ENCODE measurements around the gene PHF13. TPM values are rescaled to one million over a fixed set of nuclear protein-coding genes. Genes with fewer than 3 reads are reported as not detected.
A peak's percentile ranks its signal among the peaks of the same experiment; 100 is the strongest.

PHF13 gene
- total and polyA plus RNA-seq, 7 experiments from 2014 or later, result 4.4 to 14.3 (median 8.0) TPM

GRCh38 chr1:6603238-6603914 lies 10.2 kb upstream of the PHF13 start:
- CTCF ChIA-PET, result interaction anchor here (0.5 to 3.6 kb wide), 6 partner anchors 14 to 95 kb away, joined by 3 to 17 read pairs (median 4); partner anchors contain the start of genes NOL9 and TAS1R1
- Histone ChIP-seq H3K36me3 (ENCODE audit: control insufficient read depth in 2 of 3, insufficient read depth in 3 of 3, low read length in 3 of 3) (peaks cover 0 to 11% (median 3%) of the 10 kb centered on the region in 3 experiments), H3K27ac (ENCODE audit: low read depth, low read length) (peak overlapping the region; percentile 94), H3K9me3 (ENCODE audit: control insufficient read depth in 2 of 3, low read length in 3 of 3) (no peaks in the 10 kb centered on the region), H3K4me1 (ENCODE audit: control insufficient read depth in 2 of 2, insufficient read depth in 2 of 2, low read length in 2 of 2) (peaks cover 25 to 26% of the 10 kb centered on the region in 2 donors), H3K27me3 (ENCODE audit: control insufficient read depth in 2 of 2, insufficient read depth in 2 of 2, low read length in 2 of 2) (no peaks in the 10 kb centered on the region), H3K4me3 (ENCODE audit: low read length) (peak overlapping the region; percentile 98)
- Mint-ChIP-seq H3K9me3 (peaks cover 0 to 2% (median 0%) of the 10 kb centered on the region in 11 donors), H3K27me3 (peaks cover 0 to 3% (median 0%) of the 10 kb centered on the region in 5 donors), H3K4me1 (peaks cover 13 to 37% (median 30%) of the 10 kb centered on the region in 7 donors), H3K27ac (peak overlapping the region; percentile 95 to 99 (median 98)), H3K36me3 (peaks cover 0 to 3% (median 0%) of the 10 kb centered on the region in 5 donors), H3K4me3 (peak overlapping the region; percentile 74 to 99 (median 91))
- intact Hi-C loops (cut with micrococcal nuclease), result loop anchor here (1.0 to 5.0 kb wide), 9 partner anchors 10 to 611 kb away; partner anchors contain the start of genes CAMTA1 (in 2 of the 2), NPHP4 (in 2 of the 2), PHF13 (in 2 of the 2) and ACOT7 (in 1 of the 2)
- peak; percentile 56 for ATAC-seq
- peak; percentile 47 to 82 (median 75) for DNase-seq
- POLR2A ChIA-PET, result interaction anchor here (0.7 to 15.1 kb wide), 17 partner anchors 7 to 143 kb away, joined by 3 to 246 read pairs (median 5); partner anchors contain the start of genes NOL9, PHF13, TAS1R1 and THAP3

DNA sequence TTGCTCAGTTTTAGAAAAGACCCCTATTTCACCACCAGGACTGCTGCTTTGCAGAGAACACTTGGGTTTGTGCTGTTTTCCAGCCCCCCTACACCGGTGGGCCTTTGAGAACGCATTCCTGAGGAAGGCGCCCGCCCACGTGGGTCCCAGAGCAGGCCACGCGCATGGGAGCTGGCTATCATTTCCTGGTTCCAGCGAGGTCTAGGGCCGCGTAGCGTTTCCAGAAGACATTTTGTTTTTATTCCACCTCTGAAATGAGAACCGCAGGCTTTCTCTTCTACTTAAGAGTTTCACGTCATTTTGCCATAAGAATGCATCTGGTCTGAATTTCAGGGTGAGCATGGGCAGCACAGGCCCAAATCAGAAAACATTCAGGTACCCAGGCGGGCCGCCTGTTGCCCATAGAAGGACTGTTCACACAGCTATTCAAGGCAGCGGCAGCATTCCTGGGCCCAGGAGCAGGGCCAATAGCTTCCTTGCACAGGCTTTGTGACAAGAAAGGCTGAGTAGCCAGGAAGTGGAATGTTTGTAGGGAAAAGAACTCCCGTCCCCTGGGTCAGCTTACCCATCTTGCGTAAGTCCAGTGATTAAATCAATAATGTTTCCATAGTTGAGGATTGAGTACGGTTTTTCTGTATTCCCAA lies 9.5 kb upstream of the PHF13 start:
- H3K27me3 Mint-ChIP-seq, result peaks cover 0 to 3% (median 0%) of the 10 kb centered on the region in 5 donors
- Histone ChIP-seq H3K9me3 (ENCODE audit: control insufficient read depth in 2 of 3, low read length in 3 of 3) (no peaks in the 10 kb centered on the region), H3K4me1 (ENCODE audit: control insufficient read depth in 2 of 2, insufficient read depth in 2 of 2, low read length in 2 of 2) (peaks cover 19 to 24% of the 10 kb centered on the region in 2 donors), H3K27ac (ENCODE audit: low read depth, low read length) (peak overlapping the region; percentile 94), H3K27me3 (ENCODE audit: control insufficient read depth in 2 of 2, insufficient read depth in 2 of 2, low read length in 2 of 2) (no peaks in the 10 kb centered on the region), H3K4me3 (ENCODE audit: low read length) (peak overlapping the region; percentile 98), H3K36me3 (ENCODE audit: control insufficient read depth in 2 of 3, insufficient read depth in 3 of 3, low read length in 3 of 3) (peaks cover 0 to 11% (median 0%) of the 10 kb centered on the region in 3 experiments)
- H3K27ac Mint-ChIP-seq, result peak overlapping the region; percentile 95 to 99 (median 98)
- H3K9me3 Mint-ChIP-seq, result peaks cover 0 to 2% (median 0%) of the 10 kb centered on the region in 11 donors
- CTCF ChIA-PET, result interaction anchor here (0.5 to 1.6 kb wide), 6 partner anchors 15 to 117 kb away, joined by 3 to 7 read pairs (median 3); no protein-coding TSS in a partner anchor
- no peak for ATAC-seq
- H3K4me1 Mint-ChIP-seq, result peaks cover 7 to 31% (median 25%) of the 10 kb centered on the region in 7 donors
- DNase-seq, result peak in 1 of 9 donors; percentile 40
- peaks cover 0 to 3% (median 0%) of the 10 kb centered on the region in 5 donors for H3K36me3 Mint-ChIP-seq
- intact Hi-C loops (cut with micrococcal nuclease), result loop anchor here (1.0 to 5.0 kb wide), 9 partner anchors 9 to 612 kb away; partner anchors contain the start of genes CAMTA1 (in 2 of the 2), NPHP4 (in 2 of the 2), PHF13 (in 2 of the 2) and ACOT7 (in 1 of the 2)
- POLR2A ChIA-PET, result interaction anchor here (0.7 to 15.1 kb wide), 17 partner anchors 7 to 144 kb away, joined by 3 to 246 read pairs (median 4); partner anchors contain the start of genes NOL9, PHF13, TAS1R1 and THAP3
- peak overlapping the region; percentile 74 to 99 (median 91) for H3K4me3 Mint-ChIP-seq

DNA sequence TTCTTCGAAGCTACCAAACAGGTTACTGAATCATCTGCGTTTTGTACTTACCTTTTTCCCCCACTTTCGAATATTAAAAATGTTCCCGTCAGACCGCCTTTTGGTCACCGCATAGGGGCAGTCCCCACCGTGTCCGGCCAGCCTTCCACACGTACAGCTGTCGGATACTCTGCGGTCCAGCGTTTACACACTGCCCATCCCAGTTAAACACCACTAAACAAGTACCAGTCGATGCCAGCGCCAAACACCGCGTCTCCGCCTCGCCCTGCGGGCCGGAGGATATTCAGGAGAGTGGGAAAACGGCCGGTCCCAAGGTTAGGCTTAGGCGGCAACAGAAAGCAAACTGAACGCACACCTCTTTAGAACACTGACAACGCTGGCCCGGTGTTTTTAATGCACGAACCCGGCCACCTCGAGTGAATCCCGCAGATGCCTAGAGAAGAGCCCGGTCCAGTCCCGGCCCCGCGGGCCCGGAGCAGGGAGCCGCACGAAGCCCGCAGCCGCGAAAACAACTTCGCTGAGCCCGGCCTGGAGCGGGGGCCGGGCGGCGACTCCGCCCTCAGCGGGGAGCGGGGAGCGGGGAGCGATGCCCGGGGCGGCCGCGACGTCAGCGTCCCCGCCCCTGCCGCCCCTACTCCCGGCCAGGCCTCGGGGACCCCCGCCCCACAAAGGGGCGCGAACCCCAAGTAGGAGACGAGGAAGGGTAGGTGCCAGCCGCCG lies 730 bp upstream of the PHF13 start:
- peaks cover 16 to 37% (median 25%) of the 10 kb centered on the region in 7 donors for H3K4me1 Mint-ChIP-seq
- CTCF ChIA-PET, result interaction anchor here (0.7 to 1.5 kb wide), 3 partner anchors 11 to 124 kb away, joined by 3 to 4 read pairs (median 4); no protein-coding TSS in a partner anchor
- no peaks in the 10 kb centered on the region for H3K9me3 ChIP-seq (ENCODE audit: control insufficient read depth in 2 of 3, low read length in 3 of 3)

DNA sequence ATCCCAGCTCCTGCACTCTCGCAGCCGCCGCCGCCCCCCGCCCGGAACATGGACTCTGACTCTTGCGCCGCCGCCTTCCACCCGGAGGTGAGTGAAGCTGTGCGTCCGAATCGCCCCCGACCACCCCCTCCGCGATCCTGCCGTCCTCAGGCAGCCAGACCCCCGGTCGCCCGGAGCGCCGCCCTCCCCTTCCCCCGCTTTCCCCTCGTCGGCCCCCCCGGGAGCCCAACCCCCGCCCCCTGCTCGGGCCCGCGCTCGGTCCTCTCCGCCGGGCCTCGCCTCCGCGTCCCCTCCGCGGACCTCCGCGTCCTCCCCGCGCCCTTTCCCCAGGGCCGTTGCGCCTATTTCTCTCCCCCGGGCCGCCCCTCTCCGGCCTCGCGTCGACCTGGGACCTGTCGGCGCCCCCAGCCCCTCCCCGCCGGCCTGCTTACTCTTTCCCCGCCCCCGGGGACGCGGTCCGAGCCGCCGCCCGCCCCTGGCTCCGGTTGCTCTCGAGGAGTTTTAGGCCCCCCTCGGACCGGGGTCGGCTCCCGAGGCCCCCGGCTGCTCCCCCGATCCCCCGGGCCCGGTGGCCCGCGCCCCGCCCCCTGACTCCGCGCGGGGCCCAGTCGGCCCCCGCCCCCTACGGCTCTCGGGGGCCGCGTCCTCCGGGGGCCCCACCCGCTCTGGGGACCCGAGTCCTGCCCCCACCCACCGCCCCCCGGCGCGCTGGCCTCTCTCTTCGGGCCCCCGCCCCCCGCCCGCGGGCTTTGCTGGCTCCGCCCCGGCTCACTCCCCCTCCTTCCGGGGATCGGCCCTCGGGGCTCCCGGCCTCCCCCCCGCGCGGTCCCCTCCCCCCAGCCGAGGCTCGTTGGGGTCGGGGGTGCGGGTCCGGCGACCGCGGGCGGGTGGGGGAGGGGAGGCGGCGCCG lies 743 bp downstream of the PHF13 start:
- intact Hi-C loops (cut with micrococcal nuclease), result no loop called here
- POLR2A ChIA-PET, result interaction anchor here (0.9 to 1.3 kb wide), 6 partner anchors 9 to 154 kb away, joined by 3 to 27 read pairs (median 3); partner anchors contain the start of genes KLHL21, NOL9 and THAP3
- H3K27ac ChIP-seq (ENCODE audit: low read depth, low read length), result peak overlapping the region; percentile 82
- Mint-ChIP-seq H3K4me3 (peak overlapping the region; percentile 25 to 97 (median 90)), H3K27me3 (peaks cover 0 to 2% (median 0%) of the 10 kb centered on the region in 5 donors), H3K27ac (peak overlapping the region in 1 of 9 donors; percentile 80), H3K9me3 (no peaks in the 10 kb centered on the region), H3K36me3 (no peaks in the 10 kb centered on the region), H3K4me1 (peaks cover 16 to 37% (median 25%) of the 10 kb centered on the region in 7 donors)
- H3K9me3 ChIP-seq (ENCODE audit: control insufficient read depth in 2 of 3, low read length in 3 of 3), result no peaks in the 10 kb centered on the region
- peaks cover 0 to 14% of the 10 kb centered on the region in 2 donors for H3K4me1 ChIP-seq (ENCODE audit: control insufficient read depth in 2 of 2, insufficient read depth in 2 of 2, low read length in 2 of 2)
- no peaks in the 10 kb centered on the region for H3K27me3 ChIP-seq (ENCODE audit: control insufficient read depth in 2 of 2, insufficient read depth in 2 of 2, low read length in 2 of 2)
- peak overlapping the region; percentile 39 for H3K4me3 ChIP-seq (ENCODE audit: low read length)
- peaks cover 0 to 12% (median 0%) of the 10 kb centered on the region in 3 experiments for H3K36me3 ChIP-seq (ENCODE audit: control insufficient read depth in 2 of 3, insufficient read depth in 3 of 3, low read length in 3 of 3)
- no peak for ATAC-seq
- DNase-seq, result peak in 7 of 9 donors; percentile 23 to 80 (median 34)
- CTCF ChIA-PET, result no interaction called here

More for the DNA sequence above, 730 bp upstream of the PHF13 start:
- H3K27ac ChIP-seq (ENCODE audit: low read depth, low read length), result peak overlapping the region; percentile 82
- H3K4me1 ChIP-seq (ENCODE audit: control insufficient read depth in 2 of 2, insufficient read depth in 2 of 2, low read length in 2 of 2), result peaks cover 0 to 14% of the 10 kb centered on the region in 2 donors
- peaks cover 0 to 3% (median 0%) of the 10 kb centered on the region in 5 donors for H3K27me3 Mint-ChIP-seq
- H3K27me3 ChIP-seq (ENCODE audit: control insufficient read depth in 2 of 2, insufficient read depth in 2 of 2, low read length in 2 of 2), result no peaks in the 10 kb centered on the region
- DNase-seq (peak in 1 of 9 donors; percentile 17), ATAC-seq (peak; percentile 39)
- no peaks in the 10 kb centered on the region for H3K9me3 Mint-ChIP-seq
- no peaks in the 10 kb centered on the region for H3K36me3 Mint-ChIP-seq
- peak overlapping the region; percentile 63 to 95 (median 86) for H3K27ac Mint-ChIP-seq
- peaks cover 0 to 8% (median 0%) of the 10 kb centered on the region in 3 experiments for H3K36me3 ChIP-seq (ENCODE audit: control insufficient read depth in 2 of 3, insufficient read depth in 3 of 3, low read length in 3 of 3)
- peak overlapping the region; percentile 53 for H3K4me3 ChIP-seq (ENCODE audit: low read length)
- intact Hi-C loops (cut with micrococcal nuclease), result loop anchor here (1.0 kb wide), 8 partner anchors 10 to 414 kb away; partner anchors contain the start of genes NOL9 (in 2 of the 2), RPL22 (in 2 of the 2) and ZBTB48 (in 2 of the 2)
- POLR2A ChIA-PET, result interaction anchor here (0.5 to 4.8 kb wide), 11 partner anchors 11 to 152 kb away, joined by 3 to 69 read pairs (median 4); partner anchors contain the start of genes KLHL21 and ZBTB48
- H3K4me3 Mint-ChIP-seq, result peak overlapping the region; percentile 88 to 97 (median 93)
